ENCODE results near the gene CSRNP2.

- TF ChIP-seq CTCF (IDR thresholded peaks at IDR 0.05) (no peak), POLR2A (IDR thresholded peaks at IDR 0.05) (no peak)
These were observed 45.5 kb upstream of the CSRNP2 start for GRCh38 chr12:51128919-51129318.
